CD4-positive, alpha-beta T cell (primary cell): ENCODE measurements around the gene F7. TPM values are rescaled to one million over a fixed set of nuclear protein-coding genes. Genes with fewer than 3 reads are reported as not detected.
"Not testable (repeated sequence)": the region's sequence is repeated elsewhere in the genome, so short reads cannot be mapped to it uniquely, and the experiment has no call there.

ENCODE experiments used
- ATAC-seq: fragments of 200-7000 bp; cut with Tn5 transposase; one replicate; pipeline ENCODE4 v1.10.0; 2022; ENCODE audit warnings: mild to moderate bottlenecking; ENCODE audit not compliant: poor library complexity
- CTCF ChIA-PET: fragments of 350-600 bp; sonication (Branson Sonifier 250); formaldehyde crosslinking; loops from one replicate; lab custom pipeline; 2021; ENCODE audit warnings: antibody characterized with exemption, inconsistent platforms; lab: Charles Lee
- POLR2A ChIA-PET: fragments of 350-600 bp; sonication (Branson Sonifier 250); formaldehyde crosslinking; loops from one replicate; lab custom pipeline; 2021; ENCODE audit warnings: antibody characterized with exemption, inconsistent platforms; lab: Charles Lee
- DNase-seq, 14 experiments: peaks; one replicate each; pipeline ENCODE4 v3.0.0-alpha.2; 2013 to 2020; ENCODE audit warnings: mixed read lengths in 2 of 14
- H3K27ac ChIP-seq, 2 donors: one replicate each; pipeline versions ENCODE4 v1.5.1 to v1.7.0; 2013; ENCODE audit warnings: low read length in 2 of 2, low read depth in 1 of 2, mild to moderate bottlenecking in 1 of 2
- H3K27me3 ChIP-seq, 2 experiments: 1 replicate in 1 of 2; 2 replicates in 1 of 2; pipeline versions ENCODE4 v1.6.1 to v1.7.0; 2013; ENCODE audit warnings: low read length in 2 of 2, control low read depth in 1 of 2, mild to moderate bottlenecking in 1 of 2, moderate library complexity in 1 of 2; ENCODE audit not compliant: insufficient read depth in 2 of 2, control insufficient read depth in 1 of 2
- H3K36me3 ChIP-seq: one replicate; pipeline ENCODE4 v1.6.1; 2013; ENCODE audit warnings: low read length, control low read depth; ENCODE audit not compliant: insufficient read depth
- H3K4me1 ChIP-seq: one replicate; pipeline ENCODE4 v1.6.1; 2013; ENCODE audit warnings: low read length, control low read depth; ENCODE audit not compliant: insufficient read depth
- H3K4me3 ChIP-seq: one replicate; pipeline ENCODE4 v1.5.1; 2013; ENCODE audit warnings: mild to moderate bottlenecking, low read length, moderate library complexity
- H3K9me3 ChIP-seq, 2 experiments: 1 replicate in 1 of 2; 2 replicates in 1 of 2; pipeline versions ENCODE4 v1.6.1 to v1.7.0; 2013; ENCODE audit warnings: low read length in 2 of 2, mild to moderate bottlenecking in 2 of 2, control low read depth in 1 of 2, moderate library complexity in 1 of 2; ENCODE audit not compliant: control insufficient read depth in 1 of 2, insufficient read depth in 1 of 2
- H3K27ac Mint-ChIP-seq: one replicate; pipeline ENCODE4 v1.8.0; 2020; ENCODE audit warnings: mixed read lengths
- H3K27me3 Mint-ChIP-seq: one replicate; pipeline ENCODE4 v1.8.0; 2021; ENCODE audit warnings: mixed read lengths
- H3K36me3 Mint-ChIP-seq: one replicate; pipeline ENCODE4 v1.8.0; 2021; ENCODE audit warnings: low read depth, mixed read lengths
- H3K4me1 Mint-ChIP-seq: one replicate; pipeline ENCODE4 v1.8.0; 2021; ENCODE audit warnings: low read depth, mixed read lengths
- H3K4me3 Mint-ChIP-seq: one replicate; pipeline ENCODE4 v1.8.0; 2020; ENCODE audit warnings: mild to moderate bottlenecking, mixed read lengths
- H3K9me3 Mint-ChIP-seq: one replicate; pipeline ENCODE4 v1.8.0; 2020; ENCODE audit warnings: mixed read lengths
- CTCF ChIP-seq: fragments of 200-600 bp; IDR thresholded peaks from one replicate; pipeline ENCODE4 v1.8.0; 2022; ENCODE audit warnings: antibody characterized with exemption, mild to moderate bottlenecking
- intact Hi-C, 2 experiments: fragments of 100-400 bp; cut with DNase I in 1 of 2; cut with micrococcal nuclease in 1 of 2; formaldehyde crosslinking; loops; one replicate each; pipeline versions ENCODE4 v1.15.1 to v1.9.0; 2023 to 2025; cut with DNase I, micrococcal nuclease
- total RNA-seq, 174 experiments: library from RNA in 2 of 174; stranded (reverse) in 2 of 174; gene quantifications; one replicate each; pipeline ENCODE4 v1.2.3 and lab custom pipeline; 2021 to 2026

Gene F7
- total RNA-seq, 2 experiments from 2014 or later, result not detected

DNA sequence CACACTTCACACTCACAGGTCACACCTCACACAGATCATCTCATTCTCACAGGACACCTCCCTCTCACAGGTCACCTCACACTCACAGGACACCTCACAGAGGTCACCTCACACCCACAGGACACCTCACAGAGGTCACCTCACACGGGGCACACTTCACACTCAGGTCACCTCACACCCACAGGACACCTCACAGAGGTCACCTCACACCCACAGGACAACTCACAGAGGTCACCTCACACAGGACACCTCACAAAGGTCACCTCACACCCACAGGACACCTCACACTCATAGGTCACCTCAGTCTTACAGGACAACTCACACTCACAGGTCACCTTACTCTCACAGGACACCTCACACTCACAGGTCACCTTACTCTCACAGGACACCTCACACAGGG is 6.9 kb downstream of the F7 start:
- Histone ChIP-seq H3K27me3 (peaks cover 13 to 19% of the 10 kb centered on the region in 2 experiments), H3K4me1 (peaks cover 24% of the 10 kb centered on the region)
- H3K9me3 ChIP-seq, H3K4me3 ChIP-seq, H3K27ac Mint-ChIP-seq, CTCF ChIA-PET, POLR2A ChIA-PET, H3K4me1 Mint-ChIP-seq, intact Hi-C loops, H3K4me3 Mint-ChIP-seq, H3K27ac ChIP-seq, H3K27me3 Mint-ChIP-seq, ATAC-seq, H3K9me3 Mint-ChIP-seq, H3K36me3 ChIP-seq, H3K36me3 Mint-ChIP-seq: not testable (repeated sequence)
- peak in 1 of 14 experiments; percentile 24 for DNase-seq

GRCh38 chr13:113112893-113113845 is 7.6 kb downstream of the F7 start:
- Mint-ChIP-seq H3K9me3 (no peaks in the 10 kb centered on the region), H3K27me3 (peaks cover 4% of the 10 kb centered on the region), H3K4me1 (no peaks in the 10 kb centered on the region), H3K4me3 (no peak overlapping the region), H3K36me3 (no peaks in the 10 kb centered on the region), H3K27ac (no peak overlapping the region)
- intact Hi-C loops, result no loop called here
- ChIA-PET POLR2A (no interaction called here), CTCF (no interaction called here)
- Histone ChIP-seq H3K4me3 (no peak overlapping the region), H3K27me3 (peaks cover 13 to 19% of the 10 kb centered on the region in 2 experiments), H3K27ac (no peak overlapping the region), H3K36me3 (no peaks in the 10 kb centered on the region), H3K4me1 (peaks cover 24% of the 10 kb centered on the region), H3K9me3 (no peaks in the 10 kb centered on the region)
- DNase-seq, result peak in 2 of 14 experiments; percentile 10 to 20
- TF ChIP-seq CTCF, result no peak
- ATAC-seq, result no peak

- no peak for TF ChIP-seq CTCF
- ATAC-seq, result no peak
- Histone ChIP-seq H3K9me3 (no peaks in the 10 kb centered on the region), H3K4me1 (peaks cover 24% of the 10 kb centered on the region), H3K27me3 (peaks cover 13 to 19% of the 10 kb centered on the region in 2 experiments), H3K4me3 (no peak overlapping the region), H3K27ac (no peak overlapping the region), H3K36me3 (no peaks in the 10 kb centered on the region)
- Mint-ChIP-seq H3K36me3 (no peaks in the 10 kb centered on the region), H3K4me3 (no peak overlapping the region), H3K9me3 (no peaks in the 10 kb centered on the region), H3K4me1 (no peaks in the 10 kb centered on the region), H3K27ac (no peak overlapping the region), H3K27me3 (peaks cover 4% of the 10 kb centered on the region)
- POLR2A ChIA-PET, result no interaction called here
- CTCF ChIA-PET, result no interaction called here
- intact Hi-C loops, result no loop called here
- no peak for DNase-seq
Measured at GRCh38 chr13:113113846-113114271, 8.3 kb downstream of the F7 start.
